Prostate gland (tissue), 2 donors: ENCODE results near the gene FOXB2. TPM values are rescaled to one million over a fixed set of nuclear protein-coding genes. Genes with fewer than 3 reads are reported as not detected.

Experiments
- DNase-seq: peaks from one replicate; pipeline ENCODE4 v3.0.0-alpha.2; 2019; ENCODE audit warnings: low spot score
- H3K27ac ChIP-seq, 2 donors: fragments of 200-600 bp; sonication (generic); 2 replicates each; pipeline ENCODE4 v1.5.1; 2017 to 2019
- H3K27me3 ChIP-seq: fragments of 200-600 bp; sonication (generic); replicated peaks from 2 replicates; pipeline ENCODE4 v1.5.1; 2019; ENCODE audit not compliant: insufficient read depth
- H3K36me3 ChIP-seq, 2 donors: fragments of 200-600 bp; sonication (generic); 1 replicate in 1 of 2; 2 replicates in 1 of 2; pipeline versions ENCODE4 v1.5.1 to v1.8.1; 2017 to 2019
- H3K4me1 ChIP-seq: fragments of 200-600 bp; sonication (generic); replicated peaks from 2 replicates; pipeline ENCODE4 v1.5.1; 2019
- H3K4me3 ChIP-seq, 2 donors: fragments of 200-600 bp; sonication (generic); 2 replicates each; pipeline ENCODE4 v1.5.1; 2017 to 2019
- H3K9me3 ChIP-seq: fragments of 200-600 bp; sonication (generic); 2 replicates; pipeline ENCODE4 v1.5.1; 2017
- CTCF ChIP-seq, 4 experiments: fragments of 200-600 bp in 2 of 4; fragments of 450-650 bp in 2 of 4; sonication (generic) in 2 of 4; IDR thresholded peaks; 1 replicate in 3 of 4; 2 replicates in 1 of 4; pipeline ENCODE4 v1.5.1; 2016 to 2019; ENCODE audit warnings: antibody characterized with exemption in 4 of 4, mild to moderate bottlenecking in 2 of 4, moderate library complexity in 2 of 4
- POLR2A ChIP-seq: fragments of 450-650 bp; IDR thresholded peaks from one replicate; pipeline ENCODE4 v1.6.1; 2016; ENCODE audit warnings: antibody characterized with exemption, mild to moderate bottlenecking
- POLR2AphosphoS5 ChIP-seq: sonication (generic); formaldehyde crosslinking; IDR thresholded peaks from one replicate; pipeline ENCODE4 v1.6.1; 2017; ENCODE audit warnings: antibody characterized with exemption
- WGBS: methylation state at CpG from one replicate; pipeline ENCODE4 v1.1.5; 2018; 5-methylcytosine and 5-hydroxymethylcytosine counted together
- intact Hi-C: fragments of 100-400 bp; cut with DNase I; formaldehyde crosslinking; loops from one replicate; pipeline ENCODE4 v1.14.2; 2022
- total RNA-seq, 2 donors: library from RNA; depleted of rRNA; stranded (reverse); fragments of >200 nt; gene quantifications; one replicate each; pipeline ENCODE4 v1.1.0, GENCODE V29; 2016

Gene FOXB2
- total RNA-seq, 2 donors from 2014 or later = not detected

GRCh38 chr9:77011973-77012821 lies 7.3 kb upstream of the FOXB2 start:
- no peak overlapping the region for H3K27ac ChIP-seq
- H3K9me3 ChIP-seq = no peaks in the 10 kb centered on the region
- DNase-seq = no peak
- intact Hi-C loops = no loop called here
- TF ChIP-seq POLR2A (no peak), CTCF (IDR thresholded peaks at IDR 0.05) (peak in 3 of 4 experiments; percentile 13 to 51 (median 49))
- WGBS = 5% methylated on average over 42 of the region's 42 CpGs
- peaks cover 55% of the 10 kb centered on the region for H3K27me3 ChIP-seq
- H3K4me1 ChIP-seq = peaks cover 2% of the 10 kb centered on the region
- no peaks in the 10 kb centered on the region for H3K36me3 ChIP-seq
- H3K4me3 ChIP-seq = no peak overlapping the region

GRCh38 chr9:77013206-77013931 lies 6.1 kb upstream of the FOXB2 start:
- Histone ChIP-seq H3K4me3 (no peak overlapping the region), H3K27ac (no peak overlapping the region), H3K36me3 (no peaks in the 10 kb centered on the region), H3K9me3 (no peaks in the 10 kb centered on the region), H3K4me1 (peaks cover 2% of the 10 kb centered on the region), H3K27me3 (peaks cover 67% of the 10 kb centered on the region)
- intact Hi-C loops = no loop called here
- TF ChIP-seq CTCF (IDR thresholded peaks at IDR 0.05) = no peak
- no peak for TF ChIP-seq POLR2A
- no peak for TF ChIP-seq POLR2AphosphoS5
- 12% methylated on average over 21 of the region's 21 CpGs for WGBS
- no peak for DNase-seq

- H3K4me1 ChIP-seq = peaks cover 5% of the 10 kb centered on the region
- H3K9me3 ChIP-seq = no peaks in the 10 kb centered on the region
- TF ChIP-seq POLR2AphosphoS5 = no peak
- no peak for TF ChIP-seq CTCF (IDR thresholded peaks at IDR 0.05)
- no peak for TF ChIP-seq POLR2A
- H3K27ac ChIP-seq = no peak overlapping the region
- H3K4me3 ChIP-seq = no peak overlapping the region
- H3K36me3 ChIP-seq = no peaks in the 10 kb centered on the region
- WGBS = 6% methylated on average over 46 of the region's 46 CpGs
- DNase-seq = no peak
- intact Hi-C loops = no loop called here
- peaks cover 72% of the 10 kb centered on the region for H3K27me3 ChIP-seq
Measured at GRCh38 chr9:77013932-77014596, 5.4 kb upstream of the FOXB2 start.

DNA sequence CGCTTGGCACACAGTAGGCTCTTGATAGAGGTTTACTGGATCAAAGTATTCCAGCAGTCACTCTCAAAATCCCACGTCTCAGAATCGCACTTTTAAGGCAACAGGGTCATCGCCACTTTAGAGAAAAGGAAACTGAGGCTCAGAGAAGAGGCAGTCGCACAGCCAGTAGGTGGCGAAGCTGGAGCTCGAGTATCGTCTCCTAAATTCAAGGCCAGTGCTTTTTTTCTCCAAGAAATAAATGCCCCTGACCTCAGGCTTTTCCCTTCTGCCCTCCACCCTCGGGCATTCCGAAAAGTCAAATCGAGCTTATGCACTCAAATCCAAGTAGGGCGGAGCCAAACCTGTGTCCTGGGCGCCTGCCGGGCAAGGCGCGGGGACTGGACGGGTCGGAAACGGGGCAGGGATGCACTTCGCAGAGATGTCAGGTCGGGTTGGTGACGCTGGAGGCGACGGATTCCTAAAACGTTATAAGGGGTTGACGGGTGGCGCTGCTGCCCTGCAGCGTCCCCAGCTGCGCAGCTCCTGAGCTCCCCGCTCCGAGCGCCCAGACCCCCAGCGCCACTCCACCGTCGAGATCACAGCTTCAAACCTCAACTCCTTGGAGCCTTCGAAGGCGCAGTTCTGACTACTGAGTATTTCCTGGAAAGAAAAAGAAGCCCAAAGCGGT lies 4.7 kb upstream of the FOXB2 start:
- Histone ChIP-seq H3K9me3 (no peaks in the 10 kb centered on the region), H3K4me3 (no peak overlapping the region), H3K36me3 (no peaks in the 10 kb centered on the region), H3K4me1 (peaks cover 8% of the 10 kb centered on the region), H3K27me3 (peaks cover 78% of the 10 kb centered on the region), H3K27ac (no peak overlapping the region)
- TF ChIP-seq POLR2AphosphoS5 (no peak), CTCF (IDR thresholded peaks at IDR 0.05) (no peak), POLR2A (no peak)
- no peak for DNase-seq
- WGBS = 5% methylated on average over 38 of the region's 38 CpGs
- intact Hi-C loops = no loop called here
